PC-3 (cell line): Measurements from ENCODE around the gene CHKA. TPM values are rescaled to one million over a fixed set of nuclear protein-coding genes. Genes with fewer than 3 reads are reported as not detected.

Source experiments
- ATAC-seq: fragments of 200-7000 bp; cut with Tn5 transposase; 2 replicates; pipeline ENCODE4 v1.9.1; 2020; ENCODE audit warnings: mild to moderate bottlenecking, moderate library complexity
- BruUV-seq: library from RNA; stranded (reverse); fragments of 400-500 nt; replicated peaks from 2 replicates; lab custom pipeline; 2021; lab: Mats Ljungman, UMichigan
- CTCF ChIA-PET: fragments of 300-600 bp; sonication (Branson Sonifier 250); formaldehyde crosslinking; loops from one replicate; lab custom pipeline; 2022; ENCODE audit warnings: antibody characterized with exemption; lab: Charles Lee
- POLR2A ChIA-PET: fragments of 300-600 bp; sonication (Branson Sonifier 250); formaldehyde crosslinking; loops from one replicate; lab custom pipeline; 2022; ENCODE audit warnings: antibody characterized with exemption; ENCODE audit not compliant: unreplicated experiment; lab: Charles Lee
- DNase-seq: peaks from one replicate; pipeline ENCODE4 v3.0.0-alpha.2; 2015
- H2AFZ ChIP-seq: fragments of 300-600 bp; sonication (generic); 2 replicates; pipeline ENCODE4 v1.6.0; 2016; ENCODE audit warnings: antibody characterized with exemption, low read length
- H3F3A ChIP-seq: fragments of 300-600 bp; sonication (generic); one replicate; pipeline ENCODE4 v1.6.0; 2017; ENCODE audit warnings: antibody characterized with exemption, low read length, control low read depth, mild to moderate bottlenecking; ENCODE audit not compliant: unreplicated experiment
- H3K27ac ChIP-seq: fragments of 300-600 bp; sonication (generic); 2 replicates; pipeline ENCODE4 v1.5.1; 2016; ENCODE audit warnings: mild to moderate bottlenecking, low read length
- H3K27me3 ChIP-seq: fragments of 300-600 bp; sonication (generic); 2 replicates; pipeline ENCODE4 v1.6.1; 2016; ENCODE audit warnings: low read length, mixed read lengths
- H3K36me3 ChIP-seq: fragments of 300-600 bp; sonication (generic); 2 replicates; pipeline ENCODE4 v1.6.1; 2016; ENCODE audit warnings: low read depth, mixed run types, low read length, mixed read lengths
- H3K4me1 ChIP-seq: fragments of 300-600 bp; sonication (generic); 2 replicates; pipeline ENCODE4 v1.5.1; 2016; ENCODE audit warnings: low read length; ENCODE audit not compliant: insufficient read depth
- H3K4me2 ChIP-seq: fragments of 300-600 bp; sonication (generic); 2 replicates; pipeline ENCODE4 v1.6.0; 2016; ENCODE audit warnings: low read length
- H3K4me3 ChIP-seq: fragments of 300-600 bp; sonication (generic); 2 replicates; pipeline ENCODE4 v1.5.1; 2016; ENCODE audit warnings: mild to moderate bottlenecking, low read length, mixed read lengths
- H3K79me2 ChIP-seq: fragments of 300-600 bp; sonication (generic); 2 replicates; pipeline ENCODE4 v1.6.1; 2017; ENCODE audit warnings: low read length, mixed read lengths
- H3K9ac ChIP-seq: fragments of 300-600 bp; sonication (generic); 2 replicates; pipeline ENCODE4 v1.6.0; 2016; ENCODE audit warnings: mild to moderate bottlenecking, low read length
- H3K9me2 ChIP-seq: fragments of 300-600 bp; sonication (generic); replicated peaks from 2 replicates; pipeline ENCODE4 v1.6.1; 2016; ENCODE audit warnings: mixed run types, low read length, mixed read lengths
- H3K9me3 ChIP-seq: fragments of 300-600 bp; sonication (generic); 2 replicates; pipeline ENCODE4 v1.6.1; 2016; ENCODE audit warnings: low read length, mixed read lengths
- H4K20me1 ChIP-seq: fragments of 300-600 bp; sonication (generic); 2 replicates; pipeline ENCODE4 v1.6.1; 2016; ENCODE audit warnings: low read length, mixed read lengths
- CTCF ChIP-seq: fragments of 300-600 bp; sonication (generic); conservative IDR thresholded peaks from 2 replicates; pipeline ENCODE4 v1.5.1; 2017; ENCODE audit warnings: antibody characterized with exemption, low read depth, mild to moderate bottlenecking, low read length
- EZH2 ChIP-seq: fragments of 300-600 bp; sonication (generic); IDR thresholded peaks from one replicate; pipeline ENCODE4 v1.6.1; 2017; ENCODE audit warnings: antibody characterized with exemption, mild to moderate bottlenecking, low read length; ENCODE audit not compliant: unreplicated experiment
- EZH2phosphoT487 ChIP-seq: fragments of 300-600 bp; sonication (generic); IDR thresholded peaks from 2 replicates; pipeline ENCODE4 v1.6.1; 2018; ENCODE audit warnings: mild to moderate bottlenecking, antibody characterized with exemption, low read length, borderline replicate concordance
- intact Hi-C: fragments of 100-400 bp; cut with micrococcal nuclease; formaldehyde crosslinking; loops from 2 replicates; pipeline ENCODE4 v1.9.0; 2023
- total RNA-seq: library from RNA; depleted of rRNA; stranded (reverse); fragments of >200 nt; gene quantifications from 2 replicates; pipeline ENCODE4 v1.2.3, GENCODE V29; 2014

CHKA gene
- total RNA-seq, 1 experiment from 2014 or later, result 57.5 TPM

DNA sequence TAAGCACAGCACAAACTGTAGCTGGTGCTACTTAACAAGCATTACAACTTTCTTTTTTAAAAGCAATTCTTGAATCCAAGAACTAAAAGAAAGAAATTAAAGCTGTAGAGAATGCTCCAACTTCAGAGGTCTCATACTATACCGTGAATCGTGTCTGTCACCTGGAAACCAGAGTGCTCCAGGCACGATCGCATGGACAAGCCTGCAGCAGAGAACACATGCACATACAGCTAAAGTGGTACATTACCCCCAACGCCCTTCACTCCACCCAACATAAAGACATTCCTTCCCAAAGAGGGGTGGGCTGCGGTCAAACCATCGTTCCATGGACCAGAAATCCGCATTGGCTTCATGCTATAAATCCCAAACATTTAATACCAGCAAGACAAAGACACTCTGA, 31.5 kb downstream of the CHKA start:
- Histone ChIP-seq H3K9me2 (no peaks in the 10 kb centered on the region), H3K27me3 (no peaks in the 10 kb centered on the region), H3K4me3 (no peak overlapping the region), H3K9me3 (no peaks in the 10 kb centered on the region), H3K79me2 (peaks cover 65% of the 10 kb centered on the region), H3K4me2 (no peak overlapping the region), H3K27ac (no peak overlapping the region), H2AFZ (no peak overlapping the region), H3F3A (no peaks in the 10 kb centered on the region), H3K36me3 (peaks cover 4% of the 10 kb centered on the region), H4K20me1 (peaks cover 13% of the 10 kb centered on the region; the same call in 1 of the 2 replicates), H3K9ac (no peak overlapping the region), H3K4me1 (peaks cover 3% of the 10 kb centered on the region; the same call in 1 of the 2 replicates)
- ChIA-PET CTCF (no interaction called here), POLR2A (no interaction called here)
- intact Hi-C loops, result no loop called here
- no peak for DNase-seq
- BruUV-seq, result no TSS peak
- TF ChIP-seq EZH2phosphoT487 (no peak), CTCF (no peak), EZH2 (no peak)
- no peak for ATAC-seq

DNA sequence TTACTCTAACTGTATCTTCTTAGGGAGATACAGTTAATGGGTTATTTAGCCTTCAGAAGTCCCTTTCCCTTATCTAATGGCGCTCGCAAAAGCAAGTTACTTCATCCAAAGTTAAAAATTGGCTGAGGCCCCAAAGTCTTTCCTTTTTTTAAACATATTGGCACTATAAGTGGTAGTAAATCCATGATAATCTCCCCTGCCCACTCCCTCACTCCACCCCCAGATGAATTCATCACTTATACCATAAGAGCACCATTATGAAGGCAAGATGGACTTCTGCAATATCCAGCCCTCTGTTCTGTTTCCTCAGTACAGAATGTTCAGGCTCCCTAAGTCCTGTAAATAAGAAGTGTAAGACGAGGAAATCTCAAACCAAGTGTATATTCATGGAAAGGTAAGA, 37.7 kb downstream of the CHKA start:
- POLR2A ChIA-PET, result no interaction called here
- H3K36me3 ChIP-seq, result peaks cover 21% of the 10 kb centered on the region; the same call in 1 of the 2 replicates

More for the DNA sequence above, 37.7 kb downstream of the CHKA start:
- TSS peak; percentile 9 for BruUV-seq
- no peak overlapping the region for H3K4me2 ChIP-seq
- DNase-seq, result no peak
- H3K9me2 ChIP-seq, result no peaks in the 10 kb centered on the region
- H3K4me3 ChIP-seq, result no peak overlapping the region
- H4K20me1 ChIP-seq, result 0 out of 2 replicates have a peak, but pooled peaks cover 4% of the 10 kb centered on the region
- H3K79me2 ChIP-seq, result peaks cover 18% of the 10 kb centered on the region; the same call in 1 of the 2 replicates
- CTCF ChIA-PET, result no interaction called here
- no peak for TF ChIP-seq EZH2phosphoT487
- TF ChIP-seq CTCF, result no peak
- no peak for TF ChIP-seq EZH2
- no peaks in the 10 kb centered on the region for H3K4me1 ChIP-seq
- H3K9me3 ChIP-seq, result no peaks in the 10 kb centered on the region
- no peak overlapping the region for H2AFZ ChIP-seq
- H3K27ac ChIP-seq, result no peak overlapping the region
- no peak for ATAC-seq
- intact Hi-C loops, result no loop called here
- H3F3A ChIP-seq, result no peaks in the 10 kb centered on the region
- H3K9ac ChIP-seq, result no peak overlapping the region
- no peaks in the 10 kb centered on the region for H3K27me3 ChIP-seq
